ENCODE results near the gene YIPF3.

YIPF3 gene

DNA sequence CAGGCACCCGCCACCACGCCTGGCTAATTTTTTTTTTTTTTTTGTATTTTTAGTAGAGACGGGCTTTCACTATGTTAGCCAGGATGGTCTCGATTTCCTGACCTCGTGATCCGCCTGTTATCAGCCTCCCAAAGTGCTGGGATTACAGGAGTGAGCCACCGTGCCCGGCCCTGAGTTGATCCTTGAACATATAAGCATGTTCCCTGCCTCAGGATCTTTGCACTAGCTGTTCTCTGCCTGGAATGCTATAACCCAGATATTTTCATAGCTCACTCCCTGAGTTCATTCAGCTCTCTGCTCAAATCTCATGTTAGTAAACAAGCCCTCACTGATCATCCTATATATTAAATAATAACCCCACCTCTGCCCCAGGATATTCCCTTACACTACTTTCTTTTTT lies 52.4 kb downstream of the YIPF3 start:
- DNase-seq (ENCODE audit: low read depth): no peak

GRCh38 chr6:43461936-43462335 lies 54.8 kb downstream of the YIPF3 start:
- no peak for DNase-seq (ENCODE audit: low read depth)

Data from iris pigment epithelial cell (primary cell).